Peyer's patch (tissue), 4 donors: ENCODE data around the gene CRIM1. TPM values are rescaled to one million over a fixed set of nuclear protein-coding genes. Genes with fewer than 3 reads are reported as not detected.

Source experiments
- DNase-seq, 3 donors: peaks; one replicate each; pipeline ENCODE4 v3.0.0-alpha.2; 2017 to 2019
- H3K27ac ChIP-seq, 4 donors: fragments of 200-600 bp; sonication (generic); one replicate each; pipeline ENCODE4 v1.5.1; 2016 to 2019
- H3K27me3 ChIP-seq, 2 donors: fragments of 200-600 bp; sonication (generic); one replicate each; pipeline ENCODE4 v1.5.1; 2019
- H3K36me3 ChIP-seq, 3 donors: fragments of 200-600 bp; sonication (generic); one replicate each; pipeline ENCODE4 v1.5.1; 2016 to 2019
- H3K4me1 ChIP-seq, 4 donors: fragments of 200-600 bp; sonication (generic); one replicate each; pipeline ENCODE4 v1.5.1; 2016 to 2019
- H3K4me3 ChIP-seq, 4 donors: fragments of 200-600 bp; sonication (generic); 1 replicate in 3 of 4; 2 replicates in 1 of 4; pipeline ENCODE4 v1.5.1; 2016 to 2019; ENCODE audit warnings: mild to moderate bottlenecking in 1 of 4
- H3K9me3 ChIP-seq, 4 donors: fragments of 200-600 bp; sonication (generic); one replicate each; pipeline ENCODE4 v1.5.1; 2016 to 2019; ENCODE audit warnings: mild to moderate bottlenecking in 1 of 4
- POLR2A ChIP-seq, 2 donors: fragments of 450-650 bp; IDR thresholded peaks; one replicate each; pipeline ENCODE4 v1.5.1; 2017; ENCODE audit warnings: antibody characterized with exemption in 2 of 2, mild to moderate bottlenecking in 2 of 2, moderate library complexity in 2 of 2
- total RNA-seq, 4 donors: library from RNA; depleted of rRNA; stranded (reverse); fragments of >200 nt; gene quantifications; one replicate each; pipeline ENCODE4 v1.1.0, GENCODE V29; 2016
- TF ChIP-seq, protein P1 (sequence below), 6 experiments: fragments of 450-650 bp in 4 of 6; fragments of 200-600 bp in 2 of 6; sonication (generic) in 1 of 6; IDR thresholded peaks; one replicate each; pipeline ENCODE4 v1.5.1; 2017 to 2019; ENCODE audit warnings: antibody characterized with exemption in 6 of 6, mild to moderate bottlenecking in 3 of 6, moderate library complexity in 1 of 6

CRIM1 gene
- total RNA-seq, 4 donors from 2014 or later: 29.9 to 181 (median 63.6) TPM

DNA sequence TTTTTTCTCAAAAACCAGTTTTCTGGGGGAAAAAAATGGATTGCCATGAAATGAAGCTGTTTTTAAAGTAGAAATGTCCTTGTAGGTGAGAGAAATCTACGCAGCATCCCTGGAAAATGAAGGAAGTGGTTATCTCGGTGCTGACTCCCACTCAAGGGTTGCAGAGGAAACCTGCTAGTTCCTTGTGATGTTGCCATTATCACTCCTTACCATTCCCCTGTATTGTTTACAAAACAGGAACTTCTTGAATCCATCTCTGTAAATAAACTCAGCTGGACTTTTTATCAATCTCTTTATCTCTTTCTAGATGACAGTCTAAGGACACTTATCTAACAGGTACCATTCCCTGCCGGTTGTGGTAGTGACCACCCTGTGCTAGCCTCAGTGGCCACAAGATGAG is 181.2 kb downstream of the CRIM1 start:
- H3K27me3 ChIP-seq: no peaks in the 10 kb centered on the region
- TF ChIP-seq, protein P1, sequence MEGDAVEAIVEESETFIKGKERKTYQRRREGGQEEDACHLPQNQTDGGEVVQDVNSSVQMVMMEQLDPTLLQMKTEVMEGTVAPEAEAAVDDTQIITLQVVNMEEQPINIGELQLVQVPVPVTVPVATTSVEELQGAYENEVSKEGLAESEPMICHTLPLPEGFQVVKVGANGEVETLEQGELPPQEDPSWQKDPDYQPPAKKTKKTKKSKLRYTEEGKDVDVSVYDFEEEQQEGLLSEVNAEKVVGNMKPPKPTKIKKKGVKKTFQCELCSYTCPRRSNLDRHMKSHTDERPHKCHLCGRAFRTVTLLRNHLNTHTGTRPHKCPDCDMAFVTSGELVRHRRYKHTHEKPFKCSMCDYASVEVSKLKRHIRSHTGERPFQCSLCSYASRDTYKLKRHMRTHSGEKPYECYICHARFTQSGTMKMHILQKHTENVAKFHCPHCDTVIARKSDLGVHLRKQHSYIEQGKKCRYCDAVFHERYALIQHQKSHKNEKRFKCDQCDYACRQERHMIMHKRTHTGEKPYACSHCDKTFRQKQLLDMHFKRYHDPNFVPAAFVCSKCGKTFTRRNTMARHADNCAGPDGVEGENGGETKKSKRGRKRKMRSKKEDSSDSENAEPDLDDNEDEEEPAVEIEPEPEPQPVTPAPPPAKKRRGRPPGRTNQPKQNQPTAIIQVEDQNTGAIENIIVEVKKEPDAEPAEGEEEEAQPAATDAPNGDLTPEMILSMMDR (IDR thresholded peaks at IDR 0.05): no peak
- no peak for TF ChIP-seq POLR2A (IDR thresholded peaks at IDR 0.05)

DNA sequence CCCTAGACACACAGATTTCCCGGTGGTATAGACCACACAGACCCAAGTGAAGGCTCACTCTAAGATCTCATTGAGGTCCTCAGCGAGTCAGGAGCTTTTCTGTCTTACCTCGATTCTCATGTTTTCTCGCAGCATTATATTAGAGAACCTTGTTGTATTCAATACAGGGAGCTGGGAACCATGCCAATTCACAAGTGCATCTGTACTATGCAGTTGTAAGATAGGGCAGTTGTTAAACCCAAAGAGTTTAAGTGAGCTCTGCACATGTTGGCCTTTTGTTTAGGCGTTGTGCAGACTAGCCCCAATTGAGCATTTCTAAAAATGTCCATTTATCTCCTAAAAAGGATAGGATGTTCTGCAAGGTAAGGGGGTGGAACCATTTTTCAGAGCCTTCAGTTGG is 182.8 kb downstream of the CRIM1 start:
- H3K9me3 ChIP-seq: no peaks in the 10 kb centered on the region
- H3K27me3 ChIP-seq: no peaks in the 10 kb centered on the region
- H3K27ac ChIP-seq: no peak overlapping the region
- DNase-seq: no peak
- no peak overlapping the region for H3K4me3 ChIP-seq
- TF ChIP-seq, protein P1 (IDR thresholded peaks at IDR 0.05): no peak
- no peak for TF ChIP-seq POLR2A (IDR thresholded peaks at IDR 0.05)
- peaks cover 0 to 16% (median 0%) of the 10 kb centered on the region in 3 donors for H3K36me3 ChIP-seq
- H3K4me1 ChIP-seq: no peaks in the 10 kb centered on the region

More for the DNA sequence above, 181.2 kb downstream of the CRIM1 start:
- Histone ChIP-seq H3K9me3 (no peaks in the 10 kb centered on the region), H3K27ac (no peak overlapping the region), H3K4me3 (no peak overlapping the region), H3K36me3 (peaks cover 0 to 20% (median 0%) of the 10 kb centered on the region in 3 donors), H3K4me1 (no peaks in the 10 kb centered on the region)
- no peak for DNase-seq

- H3K36me3 ChIP-seq: peaks cover 0 to 21% (median 0%) of the 10 kb centered on the region in 3 donors
Measured at GRCh38 chr2:36539631-36540030, 184.1 kb downstream of the CRIM1 start.

GRCh38 chr2:36540986-36541754 is 185.6 kb downstream of the CRIM1 start:
- DNase-seq: no peak
- H3K4me3 ChIP-seq: no peak overlapping the region
- H3K9me3 ChIP-seq: no peaks in the 10 kb centered on the region
- H3K4me1 ChIP-seq: no peaks in the 10 kb centered on the region
- no peak overlapping the region for H3K27ac ChIP-seq
- H3K36me3 ChIP-seq: peaks cover 0 to 26% (median 0%) of the 10 kb centered on the region in 3 donors
- TF ChIP-seq, protein P1 (IDR thresholded peaks at IDR 0.05): no peak
- TF ChIP-seq POLR2A (IDR thresholded peaks at IDR 0.05): no peak
- H3K27me3 ChIP-seq: no peaks in the 10 kb centered on the region

More at GRCh38 chr2:36539631-36540030, 184.1 kb downstream of the CRIM1 start:
- Histone ChIP-seq H3K27ac (no peak overlapping the region), H3K4me3 (no peak overlapping the region), H3K9me3 (no peaks in the 10 kb centered on the region), H3K27me3 (no peaks in the 10 kb centered on the region), H3K4me1 (no peaks in the 10 kb centered on the region)
- DNase-seq: no peak
- TF ChIP-seq, protein P1 (IDR thresholded peaks at IDR 0.05): no peak
- no peak for TF ChIP-seq POLR2A (IDR thresholded peaks at IDR 0.05)

DNA sequence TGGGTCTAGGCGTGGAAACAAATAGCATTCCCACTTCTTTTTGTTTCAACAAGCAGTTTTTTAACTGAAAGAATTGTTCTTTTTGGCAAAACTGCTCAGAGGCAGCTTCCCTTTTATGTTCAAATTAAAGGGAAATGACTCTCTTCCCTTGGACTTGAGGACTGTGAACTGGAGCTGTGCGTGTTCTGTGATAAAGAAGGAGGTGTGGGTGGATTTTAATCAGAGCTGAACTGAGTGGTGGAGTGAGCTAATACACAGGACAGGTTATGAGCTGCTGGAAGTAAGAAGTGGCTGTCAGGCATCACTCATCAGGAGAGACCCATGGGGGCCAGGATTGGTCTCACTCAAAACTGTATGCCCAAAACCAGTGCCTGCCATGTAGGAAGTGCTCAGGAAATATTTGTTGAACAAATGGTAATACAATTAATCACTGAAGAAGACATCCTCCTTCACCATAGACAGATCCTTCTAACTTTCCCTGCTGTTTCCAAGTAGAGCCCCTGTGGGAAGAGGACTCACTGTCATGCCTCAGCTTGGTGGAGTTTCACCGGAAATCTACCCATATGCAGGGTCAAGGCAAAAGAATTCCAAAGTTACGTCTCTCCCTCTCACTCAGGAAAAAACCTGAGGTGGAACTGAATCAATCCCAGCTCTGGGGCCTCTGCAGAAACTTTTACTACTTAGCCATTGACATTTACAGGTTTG is 186.5 kb downstream of the CRIM1 start:
- H3K4me3 ChIP-seq: no peak overlapping the region
- no peak overlapping the region for H3K27ac ChIP-seq
- no peaks in the 10 kb centered on the region for H3K27me3 ChIP-seq
- DNase-seq: no peak
- H3K36me3 ChIP-seq: peaks cover 0 to 31% (median 0%) of the 10 kb centered on the region in 3 donors
- no peaks in the 10 kb centered on the region for H3K4me1 ChIP-seq
- TF ChIP-seq, protein P1 (IDR thresholded peaks at IDR 0.05): no peak
- TF ChIP-seq POLR2A (IDR thresholded peaks at IDR 0.05): no peak
- no peaks in the 10 kb centered on the region for H3K9me3 ChIP-seq
